CD14-positive monocyte (primary cell): Measurements from ENCODE around the gene C1QTNF8. TPM values are rescaled to one million over a fixed set of nuclear protein-coding genes. Genes with fewer than 3 reads are reported as not detected.

Experiments
- DNase-seq, 3 donors: peaks; one replicate each; pipeline ENCODE4 v3.0.0-alpha.2; 2011 to 2022
- H2AFZ ChIP-seq: 2 replicates; pipeline ENCODE4 v1.6.0; 2012; ENCODE audit warnings: mild to moderate bottlenecking, low read depth, low read length, inconsistent platforms; ENCODE audit not compliant: insufficient read depth, poor library complexity, severe bottlenecking
- H3K27ac ChIP-seq, 2 donors: 1 replicate in 1 of 2; 2 replicates in 1 of 2; pipeline ENCODE4 v1.5.1; 2012 to 2013; ENCODE audit warnings: low read length in 2 of 2, control low read depth in 1 of 2, inconsistent platforms in 1 of 2, low read depth in 1 of 2, mild to moderate bottlenecking in 1 of 2
- H3K27me3 ChIP-seq, 2 donors: one replicate each; pipeline versions ENCODE4 v1.6.0 to v1.6.1; 2011 to 2013; ENCODE audit warnings: low read length in 2 of 2; ENCODE audit not compliant: control insufficient read depth in 2 of 2, insufficient read depth in 2 of 2
- H3K36me3 ChIP-seq, 2 donors: replicated peaks in 1 of 2; 1 replicate in 1 of 2; 2 replicates in 1 of 2; pipeline versions ENCODE4 v1.5.1 to v1.6.1; 2012 to 2013; ENCODE audit warnings: low read length in 2 of 2, control low read depth in 1 of 2, inconsistent platforms in 1 of 2, mild to moderate bottlenecking in 1 of 2; ENCODE audit not compliant: insufficient read depth in 2 of 2, control insufficient read depth in 1 of 2
- H3K4me1 ChIP-seq, 2 donors: 1 replicate in 1 of 2; 2 replicates in 1 of 2; pipeline versions ENCODE4 v1.5.1 to v1.6.1; 2012 to 2013; ENCODE audit warnings: low read length in 2 of 2, control low read depth in 1 of 2, inconsistent platforms in 1 of 2, mild to moderate bottlenecking in 1 of 2, moderate library complexity in 1 of 2; ENCODE audit not compliant: insufficient read depth in 2 of 2, control insufficient read depth in 1 of 2
- H3K4me2 ChIP-seq: replicated peaks from 2 replicates; pipeline ENCODE3; 2012; ENCODE audit warnings: low read length, moderate library complexity, mild to moderate bottlenecking; ENCODE audit not compliant: poor library complexity, severe bottlenecking; ENCODE audit errors: extremely low read depth
- H3K4me3 ChIP-seq, 3 experiments: fragments of 200-600 bp in 1 of 3; sonication (generic) in 1 of 3; replicated peaks in 1 of 3; 1 replicate in 2 of 3; 2 replicates in 1 of 3; pipeline ENCODE4 v1.5.1; 2011 to 2013; ENCODE audit warnings: low read length in 3 of 3, mild to moderate bottlenecking in 3 of 3, control low read depth in 2 of 3, low read depth in 2 of 3, inconsistent platforms in 1 of 3, moderate library complexity in 1 of 3
- H3K79me2 ChIP-seq: 2 replicates; pipeline ENCODE4 v1.6.0; 2012; ENCODE audit warnings: mild to moderate bottlenecking, control low read depth, inconsistent platforms, low read length, moderate library complexity; ENCODE audit not compliant: insufficient read depth
- H3K9ac ChIP-seq: 2 replicates; pipeline ENCODE4 v1.6.0; 2017; ENCODE audit warnings: low read length, mild to moderate bottlenecking; ENCODE audit not compliant: insufficient read depth, poor library complexity, severe bottlenecking
- H3K9me3 ChIP-seq, 2 donors: replicated peaks in 1 of 2; 1 replicate in 1 of 2; 2 replicates in 1 of 2; pipeline versions ENCODE4 v1.5.1 to v1.6.1; 2012 to 2013; ENCODE audit warnings: low read length in 2 of 2, control low read depth in 1 of 2; ENCODE audit not compliant: control insufficient read depth in 1 of 2, insufficient read depth in 1 of 2
- H4K20me1 ChIP-seq: 2 replicates; pipeline ENCODE4 v1.6.0; 2012; ENCODE audit warnings: mild to moderate bottlenecking, low read length, control low read depth, moderate library complexity; ENCODE audit not compliant: insufficient read depth
- H3K27ac Mint-ChIP-seq, 7 donors: one replicate each; pipeline ENCODE4 v1.8.0; 2020; ENCODE audit warnings: mild to moderate bottlenecking in 7 of 7, mixed read lengths in 7 of 7, moderate library complexity in 6 of 7, inconsistent platforms in 2 of 7
- H3K27me3 Mint-ChIP-seq, 3 donors: one replicate each; pipeline ENCODE4 v1.8.0; 2021 to 2022; ENCODE audit warnings: low read depth in 3 of 3, mild to moderate bottlenecking in 3 of 3, mixed read lengths in 3 of 3, moderate library complexity in 3 of 3, inconsistent platforms in 1 of 3
- H3K36me3 Mint-ChIP-seq, 2 donors: one replicate each; pipeline ENCODE4 v1.8.0; 2020; ENCODE audit warnings: mixed read lengths in 2 of 2, inconsistent platforms in 1 of 2, mild to moderate bottlenecking in 1 of 2
- H3K4me1 Mint-ChIP-seq: one replicate; pipeline ENCODE4 v1.8.0; 2020; ENCODE audit warnings: mild to moderate bottlenecking, mixed read lengths
- H3K4me3 Mint-ChIP-seq, 2 donors: one replicate each; pipeline ENCODE4 v1.8.0; 2020; ENCODE audit warnings: mild to moderate bottlenecking in 2 of 2, mixed read lengths in 2 of 2, moderate library complexity in 1 of 2
- H3K9me3 Mint-ChIP-seq, 7 donors: one replicate each; pipeline ENCODE4 v1.8.0; 2020 to 2022; ENCODE audit warnings: mixed read lengths in 7 of 7, mild to moderate bottlenecking in 6 of 7, moderate library complexity in 6 of 7, inconsistent platforms in 2 of 7
- WGBS: methylation state at CpG from one replicate; pipeline ENCODE4 v1.1.5; 2013; ENCODE audit warnings: missing lambda C conversion rate; ENCODE audit not compliant: insufficient coverage; 5-methylcytosine and 5-hydroxymethylcytosine counted together
- intact Hi-C, 2 donors: fragments of 100-400 bp; cut with micrococcal nuclease; formaldehyde crosslinking; loops; one replicate each; pipeline versions ENCODE4 v1.15.0 to v1.15.1; 2023
- polyA plus RNA-seq, 3 donors: library from polyadenylated mRNA; depleted of rRNA in 1 of 3; unstranded in 2 of 3; stranded (reverse) in 1 of 3; fragments of 300-500 nt in 2 of 3; fragments of >200 nt in 1 of 3; fragmentation: Illumina TruSeq in 2 of 3; gene quantifications; 1 replicate in 2 of 3; 2 replicates in 1 of 3; pipeline ENCODE4 v1.2.3, GENCODE V29; 2012 to 2021
- TF ChIP-seq, protein P1 (sequence below): fragments of 200-600 bp; IDR thresholded peaks from one replicate; pipeline ENCODE4 v1.8.0; 2022; ENCODE audit warnings: antibody characterized with exemption, mild to moderate bottlenecking

Gene C1QTNF8
- polyA plus RNA-seq, 3 donors = not detected

- Histone ChIP-seq H2AFZ (no peak overlapping the region), H3K36me3 (no peaks in the 10 kb centered on the region), H3K4me2 (no peak overlapping the region), H3K79me2 (no peaks in the 10 kb centered on the region), H3K27me3 (peaks cover 0 to 6% of the 10 kb centered on the region in 2 donors), H3K4me3 (no peak overlapping the region), H3K9me3 (peaks cover 23 to 37% of the 10 kb centered on the region in 2 donors), H4K20me1 (no peaks in the 10 kb centered on the region), H3K9ac (no peak overlapping the region), H3K4me1 (no peaks in the 10 kb centered on the region), H3K27ac (no peak overlapping the region)
- intact Hi-C loops = no loop called here
- Mint-ChIP-seq H3K27ac (no peak overlapping the region), H3K4me1 (no peaks in the 10 kb centered on the region), H3K27me3 (peaks cover 4 to 35% (median 6%) of the 10 kb centered on the region in 3 donors), H3K36me3 (no peaks in the 10 kb centered on the region), H3K9me3 (peaks cover 17 to 39% (median 31%) of the 10 kb centered on the region in 7 donors), H3K4me3 (peak overlapping the region in 1 of 2 donors; percentile 63)
- WGBS = 73% methylated on average over 19 of the region's 21 CpGs
- no peak for DNase-seq
- TF ChIP-seq, protein P1, sequence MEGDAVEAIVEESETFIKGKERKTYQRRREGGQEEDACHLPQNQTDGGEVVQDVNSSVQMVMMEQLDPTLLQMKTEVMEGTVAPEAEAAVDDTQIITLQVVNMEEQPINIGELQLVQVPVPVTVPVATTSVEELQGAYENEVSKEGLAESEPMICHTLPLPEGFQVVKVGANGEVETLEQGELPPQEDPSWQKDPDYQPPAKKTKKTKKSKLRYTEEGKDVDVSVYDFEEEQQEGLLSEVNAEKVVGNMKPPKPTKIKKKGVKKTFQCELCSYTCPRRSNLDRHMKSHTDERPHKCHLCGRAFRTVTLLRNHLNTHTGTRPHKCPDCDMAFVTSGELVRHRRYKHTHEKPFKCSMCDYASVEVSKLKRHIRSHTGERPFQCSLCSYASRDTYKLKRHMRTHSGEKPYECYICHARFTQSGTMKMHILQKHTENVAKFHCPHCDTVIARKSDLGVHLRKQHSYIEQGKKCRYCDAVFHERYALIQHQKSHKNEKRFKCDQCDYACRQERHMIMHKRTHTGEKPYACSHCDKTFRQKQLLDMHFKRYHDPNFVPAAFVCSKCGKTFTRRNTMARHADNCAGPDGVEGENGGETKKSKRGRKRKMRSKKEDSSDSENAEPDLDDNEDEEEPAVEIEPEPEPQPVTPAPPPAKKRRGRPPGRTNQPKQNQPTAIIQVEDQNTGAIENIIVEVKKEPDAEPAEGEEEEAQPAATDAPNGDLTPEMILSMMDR = no peak
These were observed 13.6 kb downstream of the C1QTNF8 start for GRCh38 chr16:1082266-1082951.

- H3K27ac ChIP-seq = no peak overlapping the region
- no peaks in the 10 kb centered on the region for H3K79me2 ChIP-seq
- H2AFZ ChIP-seq = no peak overlapping the region
- Mint-ChIP-seq H3K27me3 (peaks cover 5 to 41% (median 6%) of the 10 kb centered on the region in 3 donors), H3K27ac (no peak overlapping the region), H3K36me3 (no peaks in the 10 kb centered on the region), H3K4me3 (peak overlapping the region in 1 of 2 donors; percentile 63), H3K9me3 (peaks cover 17 to 34% (median 27%) of the 10 kb centered on the region in 7 donors), H3K4me1 (no peaks in the 10 kb centered on the region)
- no peak overlapping the region for H3K4me3 ChIP-seq
- no peak overlapping the region for H3K4me2 ChIP-seq
- H4K20me1 ChIP-seq = no peaks in the 10 kb centered on the region
- no peak for DNase-seq
- no peaks in the 10 kb centered on the region for H3K4me1 ChIP-seq
- H3K9me3 ChIP-seq = peaks cover 23 to 35% of the 10 kb centered on the region in 2 donors
- 74% methylated on average over 21 of the region's 22 CpGs for WGBS
- no peaks in the 10 kb centered on the region for H3K36me3 ChIP-seq
- intact Hi-C loops = no loop called here
- peaks cover 0 to 6% of the 10 kb centered on the region in 2 donors for H3K27me3 ChIP-seq
- no peak overlapping the region for H3K9ac ChIP-seq
- TF ChIP-seq, protein P1 = no peak
These were observed 14.2 kb downstream of the C1QTNF8 start for GRCh38 chr16:1081734-1082265.
